Measurements from ENCODE around the gene CBX4.

DNA sequence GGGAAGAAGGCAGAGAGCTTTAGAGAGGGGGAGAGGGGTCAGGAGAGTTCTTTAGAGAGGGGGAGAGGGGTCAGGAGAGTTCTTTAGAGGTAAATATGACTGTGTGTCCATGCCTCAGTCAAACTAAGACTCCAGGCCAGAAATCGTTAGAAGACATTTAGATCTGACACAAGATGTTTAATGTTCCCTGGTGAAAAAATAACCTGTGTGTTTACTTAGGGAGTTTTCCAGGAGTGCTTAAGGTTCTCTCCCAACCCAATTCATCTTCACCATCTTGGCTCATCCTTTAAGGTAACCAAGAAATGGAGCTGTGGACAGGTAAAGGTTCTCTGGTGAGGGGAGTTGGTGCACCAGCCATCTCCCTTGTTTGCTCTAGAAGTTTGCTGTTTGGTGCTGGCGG lies 9.8 kb downstream of the CBX4 start:
- TF ChIP-seq CTCF (IDR thresholded peaks at IDR 0.05; ENCODE audit: insufficient read depth, low read depth, low read length) (no peak), EZH2 (IDR thresholded peaks at IDR 0.05; ENCODE audit: insufficient read depth, low read length) (no peak)
